Neutrophil (primary cell): Measurements from ENCODE around the gene PTPA.
"Not testable (repeated sequence)": the region's sequence is repeated elsewhere in the genome, so short reads cannot be mapped to it uniquely, and the experiment has no call there.

Experiments used
- H3K27ac ChIP-seq: fragments of 200-600 bp; sonication (generic); 2 replicates; pipeline ENCODE4 v1.5.1; 2016; ENCODE audit warnings: mild to moderate bottlenecking, moderate library complexity
- H3K27me3 ChIP-seq: fragments of 200-600 bp; sonication (generic); 2 replicates; pipeline ENCODE4 v1.6.0; 2016; ENCODE audit warnings: mild to moderate bottlenecking
- H3K36me3 ChIP-seq: fragments of 200-600 bp; sonication (generic); 2 replicates; pipeline ENCODE4 v1.5.1; 2017
- H3K4me1 ChIP-seq, 2 experiments: fragments of 200-600 bp in 1 of 2; sonication (generic) in 1 of 2; 1 replicate in 1 of 2; 2 replicates in 1 of 2; pipeline versions ENCODE4 v1.5.1 to v1.6.1; 2013 to 2016; ENCODE audit warnings: low read depth in 1 of 2, low read length in 1 of 2, mild to moderate bottlenecking in 1 of 2, moderate library complexity in 1 of 2; ENCODE audit not compliant: control insufficient read depth in 1 of 2, insufficient read depth in 1 of 2
- H3K4me3 ChIP-seq, 2 experiments: fragments of 200-600 bp in 1 of 2; sonication (generic) in 1 of 2; 1 replicate in 1 of 2; 2 replicates in 1 of 2; pipeline ENCODE4 v1.5.1; 2013 to 2016; ENCODE audit warnings: low read depth in 1 of 2, low read length in 1 of 2, mild to moderate bottlenecking in 1 of 2, moderate library complexity in 1 of 2
- H3K9me3 ChIP-seq: fragments of 200-600 bp; sonication (generic); 2 replicates; pipeline ENCODE4 v1.5.1; 2016
- TF ChIP-seq, protein P1 (sequence below): fragments of 200-600 bp; sonication (generic); IDR thresholded peaks from 2 replicates; pipeline ENCODE4 v1.5.1; 2016; ENCODE audit warnings: antibody characterized with exemption

Gene PTPA

DNA sequence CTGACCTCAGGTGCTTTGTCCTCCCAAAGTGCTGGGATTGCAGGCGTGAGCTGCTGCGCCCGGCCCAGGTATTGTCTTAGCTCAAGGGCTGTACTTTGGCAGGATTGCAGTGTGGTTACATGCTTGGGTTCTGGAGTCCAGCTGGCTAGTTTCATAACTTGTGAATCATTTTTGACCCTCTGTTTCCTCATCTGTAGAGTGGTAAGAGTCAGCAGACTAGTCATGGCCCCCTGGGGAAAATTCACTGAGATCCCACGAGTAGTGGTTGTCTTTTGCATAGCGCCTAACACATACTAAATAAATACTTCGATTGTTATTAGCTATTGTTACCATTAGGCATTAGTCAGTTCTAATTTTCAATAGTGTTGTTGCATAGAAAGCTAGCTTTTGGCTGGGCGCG lies 14.3 kb downstream of the PTPA start:
- H3K27me3 ChIP-seq, result no peaks in the 10 kb centered on the region
- H3K9me3 ChIP-seq, result no peaks in the 10 kb centered on the region
- H3K4me1 ChIP-seq, result peaks cover 12% of the 10 kb centered on the region in 2 experiments
- H3K4me3 ChIP-seq, result no peak overlapping the region
- H3K36me3 ChIP-seq, result peaks cover 63% of the 10 kb centered on the region
- H3K27ac ChIP-seq, result no peak overlapping the region
- TF ChIP-seq, protein P1, sequence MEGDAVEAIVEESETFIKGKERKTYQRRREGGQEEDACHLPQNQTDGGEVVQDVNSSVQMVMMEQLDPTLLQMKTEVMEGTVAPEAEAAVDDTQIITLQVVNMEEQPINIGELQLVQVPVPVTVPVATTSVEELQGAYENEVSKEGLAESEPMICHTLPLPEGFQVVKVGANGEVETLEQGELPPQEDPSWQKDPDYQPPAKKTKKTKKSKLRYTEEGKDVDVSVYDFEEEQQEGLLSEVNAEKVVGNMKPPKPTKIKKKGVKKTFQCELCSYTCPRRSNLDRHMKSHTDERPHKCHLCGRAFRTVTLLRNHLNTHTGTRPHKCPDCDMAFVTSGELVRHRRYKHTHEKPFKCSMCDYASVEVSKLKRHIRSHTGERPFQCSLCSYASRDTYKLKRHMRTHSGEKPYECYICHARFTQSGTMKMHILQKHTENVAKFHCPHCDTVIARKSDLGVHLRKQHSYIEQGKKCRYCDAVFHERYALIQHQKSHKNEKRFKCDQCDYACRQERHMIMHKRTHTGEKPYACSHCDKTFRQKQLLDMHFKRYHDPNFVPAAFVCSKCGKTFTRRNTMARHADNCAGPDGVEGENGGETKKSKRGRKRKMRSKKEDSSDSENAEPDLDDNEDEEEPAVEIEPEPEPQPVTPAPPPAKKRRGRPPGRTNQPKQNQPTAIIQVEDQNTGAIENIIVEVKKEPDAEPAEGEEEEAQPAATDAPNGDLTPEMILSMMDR, result no peak

DNA sequence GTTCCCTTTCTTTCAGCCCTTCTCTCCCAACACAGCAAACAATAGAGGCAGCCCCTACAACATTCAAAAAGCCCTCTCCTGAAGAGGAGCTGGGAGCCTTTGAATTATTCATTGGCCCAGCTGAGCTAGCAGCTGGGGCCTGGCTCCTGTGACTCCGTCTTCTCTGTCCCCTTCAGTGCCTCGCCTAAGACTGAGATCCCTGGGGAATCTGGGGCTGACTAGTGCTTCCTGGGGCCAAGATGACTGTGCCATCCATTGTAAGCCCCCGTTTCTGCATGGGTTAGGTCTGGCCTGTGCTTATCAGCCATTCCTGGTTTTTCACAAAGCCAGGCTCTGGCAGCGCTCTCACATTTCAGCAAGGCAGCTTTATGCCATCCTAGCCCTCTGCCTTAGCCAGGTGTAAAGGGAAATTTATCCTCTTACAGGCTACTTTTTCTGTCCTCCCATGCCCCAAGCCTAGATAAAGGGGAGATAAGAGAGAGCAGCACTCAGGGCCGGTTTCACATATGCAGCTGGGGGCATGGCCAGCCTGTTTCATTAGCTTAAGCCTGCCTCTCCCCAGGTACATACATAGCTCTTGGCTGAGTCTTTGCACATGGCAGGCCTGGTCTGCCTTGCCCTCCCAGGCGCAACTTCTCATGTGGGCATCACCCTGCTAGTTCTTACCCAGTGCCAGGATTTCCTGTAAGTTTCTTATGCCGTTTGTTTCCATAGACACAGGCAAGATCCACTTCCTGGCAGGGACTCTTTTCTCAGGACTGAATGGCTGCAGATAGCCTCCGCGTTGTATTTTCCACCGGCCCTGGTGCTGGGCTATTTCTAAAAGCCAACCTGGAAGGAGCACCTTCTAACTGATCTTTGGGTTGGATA lies 15.8 kb downstream of the PTPA start:
- Histone ChIP-seq H3K36me3 (peaks cover 51% of the 10 kb centered on the region), H3K9me3 (no peaks in the 10 kb centered on the region), H3K4me1 (peaks cover 12 to 17% of the 10 kb centered on the region in 2 experiments), H3K4me3 (no peak overlapping the region), H3K27ac (no peak overlapping the region), H3K27me3 (no peaks in the 10 kb centered on the region)
- TF ChIP-seq, protein P1, result no peak

DNA sequence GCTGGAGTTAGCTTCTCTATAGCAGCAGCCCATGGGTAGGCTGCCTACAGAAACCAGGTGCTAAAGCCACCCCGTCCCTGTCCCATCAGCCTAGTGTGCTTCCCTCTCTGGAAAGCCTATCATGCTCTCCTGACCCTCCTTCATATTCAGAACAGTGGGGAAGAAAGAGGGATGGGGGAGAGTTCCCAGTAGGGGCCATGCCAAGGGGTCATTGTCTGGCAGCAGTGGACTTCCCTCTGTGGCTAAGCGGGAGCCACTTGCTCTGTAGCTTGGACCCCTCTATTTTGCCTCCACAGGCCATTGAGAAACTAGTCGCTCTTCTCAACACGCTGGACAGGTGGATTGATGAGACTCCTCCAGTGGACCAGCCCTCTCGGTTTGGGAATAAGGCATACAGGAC lies 17.5 kb downstream of the PTPA start:
- Histone ChIP-seq H3K27me3 (no peaks in the 10 kb centered on the region), H3K4me3 (no peak overlapping the region), H3K27ac (no peak overlapping the region), H3K36me3 (peaks cover 46% of the 10 kb centered on the region), H3K9me3 (no peaks in the 10 kb centered on the region), H3K4me1 (peaks cover 12 to 17% of the 10 kb centered on the region in 2 experiments)
- TF ChIP-seq, protein P1, result no peak

DNA sequence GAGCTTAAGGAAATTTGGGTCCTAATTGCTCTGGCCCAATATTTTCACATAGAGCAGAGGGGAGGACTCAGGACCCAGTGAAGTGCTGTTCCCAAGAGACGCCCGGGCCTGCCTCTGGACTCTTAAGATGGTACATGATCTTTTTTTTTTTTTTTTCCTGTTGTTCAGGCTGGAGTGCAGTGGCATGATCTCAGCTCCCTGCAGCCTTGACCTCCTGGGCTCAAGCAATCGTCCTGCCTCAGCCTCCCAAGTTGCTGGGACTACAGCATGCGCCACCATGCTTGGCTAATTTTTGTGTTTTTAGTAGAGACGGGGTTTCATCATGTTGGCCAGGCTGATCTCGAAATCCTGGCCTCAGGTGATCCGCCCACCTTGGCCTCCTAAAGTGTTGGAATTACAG lies 19.1 kb downstream of the PTPA start:
- H3K27ac ChIP-seq, H3K27me3 ChIP-seq: not testable (repeated sequence)
- peaks cover 46% of the 10 kb centered on the region for H3K36me3 ChIP-seq

DNA sequence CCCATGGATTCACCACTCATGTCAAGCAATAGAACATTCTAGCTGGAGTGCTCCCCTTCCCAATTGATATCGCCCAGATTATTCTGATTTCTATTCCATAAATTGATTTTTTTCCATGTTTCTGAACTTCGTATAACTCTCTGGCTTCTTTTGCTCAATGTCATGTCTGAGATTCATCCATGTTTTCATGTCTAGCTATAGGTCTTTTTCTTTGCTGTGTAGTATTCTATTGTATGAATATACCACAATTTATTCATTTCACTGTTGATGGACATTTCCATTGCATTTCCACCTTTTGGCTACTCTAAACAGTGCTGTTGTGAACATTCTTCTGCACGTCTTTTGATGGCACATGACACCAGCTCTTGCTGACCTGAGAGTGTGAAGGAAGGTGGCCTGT lies 19.6 kb downstream of the PTPA start:
- Histone ChIP-seq H3K9me3 (no peaks in the 10 kb centered on the region), H3K4me3 (no peak overlapping the region), H3K36me3 (peaks cover 46% of the 10 kb centered on the region), H3K27ac (no peak overlapping the region), H3K4me1 (peaks cover 12 to 17% of the 10 kb centered on the region in 2 experiments), H3K27me3 (no peaks in the 10 kb centered on the region)
- TF ChIP-seq, protein P1, result no peak

More for the DNA sequence above, 19.1 kb downstream of the PTPA start:
- not testable (repeated sequence) for H3K9me3 ChIP-seq, H3K4me3 ChIP-seq
- peaks cover 12 to 17% of the 10 kb centered on the region in 2 experiments for H3K4me1 ChIP-seq

DNA sequence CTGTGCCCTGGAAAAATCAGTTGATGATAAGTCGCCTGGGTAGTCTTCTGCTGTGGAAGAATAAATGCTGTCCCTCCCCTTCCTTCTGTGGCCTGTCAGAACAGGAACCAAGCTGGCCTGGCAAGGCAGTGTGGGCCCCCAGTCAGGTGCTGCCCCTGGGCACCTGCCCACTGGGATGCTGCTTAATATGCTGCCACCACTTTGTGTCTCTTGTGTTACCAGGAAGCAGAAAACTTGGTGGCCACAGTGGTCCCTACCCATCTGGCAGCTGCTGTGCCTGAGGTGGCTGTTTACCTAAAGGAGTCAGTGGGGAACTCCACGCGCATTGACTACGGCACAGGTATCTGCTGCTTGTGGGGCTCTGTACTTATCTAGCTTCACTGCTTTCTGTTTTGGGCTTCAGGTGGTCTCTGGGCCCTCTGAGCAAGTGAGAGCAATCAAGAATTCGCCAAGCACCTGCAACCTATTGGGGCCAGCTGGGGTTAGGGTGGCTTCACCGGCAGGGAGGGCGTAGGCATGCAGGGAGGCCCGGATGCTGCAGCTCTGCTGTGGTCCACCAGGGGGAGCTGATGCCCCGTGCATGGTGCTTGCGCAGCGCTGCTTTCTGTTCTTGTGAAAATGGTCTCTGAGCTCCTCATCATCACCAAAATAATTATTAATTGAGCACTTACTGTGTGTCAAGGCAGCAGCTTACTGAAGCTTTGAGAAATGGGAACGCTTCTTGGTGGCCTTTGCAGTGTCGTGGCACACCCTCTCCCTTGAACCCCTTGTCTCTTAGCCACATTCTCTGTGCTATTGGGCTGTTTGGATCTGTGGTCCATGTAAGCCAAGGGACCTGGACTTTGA lies 20.3 kb downstream of the PTPA start:
- peaks cover 11 to 17% of the 10 kb centered on the region in 2 experiments for H3K4me1 ChIP-seq
- peaks cover 51% of the 10 kb centered on the region for H3K36me3 ChIP-seq
- H3K9me3 ChIP-seq, result no peaks in the 10 kb centered on the region
- TF ChIP-seq, protein P1, result peak; percentile 96
- H3K4me3 ChIP-seq, result no peak overlapping the region
- H3K27ac ChIP-seq, result no peak overlapping the region
- H3K27me3 ChIP-seq, result no peaks in the 10 kb centered on the region
